Retinal pigment epithelial cell (primary cell): ENCODE measurements around the gene GP1BA.

Source experiments
- DNase-seq: peaks from one replicate; pipeline ENCODE4 v3.0.0-alpha.2; 2010; ENCODE audit warnings: low read depth
- H3K4me3 ChIP-seq: 2 replicates; pipeline ENCODE4 v1.5.1; 2011; ENCODE audit warnings: mild to moderate bottlenecking, low read length, control low read depth, moderate library complexity
- CTCF ChIP-seq: conservative IDR thresholded peaks from 2 replicates; pipeline ENCODE4 v1.5.1; 2011; ENCODE audit warnings: low read depth, low read length, control low read depth, inconsistent platforms

The GP1BA gene

DNA sequence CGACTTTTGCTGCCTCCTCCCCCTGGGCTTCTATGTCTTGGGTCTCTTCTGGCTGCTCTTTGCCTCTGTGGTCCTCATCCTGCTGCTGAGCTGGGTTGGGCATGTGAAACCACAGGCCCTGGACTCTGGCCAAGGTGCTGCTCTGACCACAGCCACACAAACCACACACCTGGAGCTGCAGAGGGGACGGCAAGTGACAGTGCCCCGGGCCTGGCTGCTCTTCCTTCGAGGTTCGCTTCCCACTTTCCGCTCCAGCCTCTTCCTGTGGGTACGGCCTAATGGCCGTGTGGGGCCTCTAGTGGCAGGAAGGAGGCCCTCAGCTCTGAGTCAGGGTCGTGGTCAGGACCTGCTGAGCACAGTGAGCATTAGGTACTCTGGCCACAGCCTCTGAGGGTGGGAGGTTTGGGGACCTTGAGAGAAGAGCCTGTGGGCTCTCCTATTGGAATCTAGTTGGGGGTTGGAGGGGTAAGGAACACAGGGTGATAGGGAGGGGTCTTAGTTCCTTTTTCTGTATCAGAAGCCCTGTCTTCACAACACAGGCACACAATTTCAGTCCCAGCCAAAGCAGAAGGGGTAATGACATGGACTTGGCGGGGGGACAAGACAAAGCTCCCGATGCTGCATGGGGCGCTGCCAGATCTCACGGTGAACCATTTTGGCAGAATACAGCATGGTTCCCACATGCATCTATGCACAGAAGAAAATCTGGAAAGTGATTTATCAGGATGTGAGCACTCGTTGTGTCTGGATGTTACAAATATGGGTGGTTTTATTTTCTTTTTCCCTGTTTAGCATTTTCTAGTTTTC, 2.3 kb downstream of the GP1BA start:
- no peak overlapping the region for H3K4me3 ChIP-seq
- peak; percentile 51 for TF ChIP-seq CTCF
- DNase-seq = no peak

GRCh38 chr17:4935650-4936049, 3.6 kb downstream of the GP1BA start:
- DNase-seq = no peak
- TF ChIP-seq CTCF = no peak
- H3K4me3 ChIP-seq = no peak overlapping the region

DNA sequence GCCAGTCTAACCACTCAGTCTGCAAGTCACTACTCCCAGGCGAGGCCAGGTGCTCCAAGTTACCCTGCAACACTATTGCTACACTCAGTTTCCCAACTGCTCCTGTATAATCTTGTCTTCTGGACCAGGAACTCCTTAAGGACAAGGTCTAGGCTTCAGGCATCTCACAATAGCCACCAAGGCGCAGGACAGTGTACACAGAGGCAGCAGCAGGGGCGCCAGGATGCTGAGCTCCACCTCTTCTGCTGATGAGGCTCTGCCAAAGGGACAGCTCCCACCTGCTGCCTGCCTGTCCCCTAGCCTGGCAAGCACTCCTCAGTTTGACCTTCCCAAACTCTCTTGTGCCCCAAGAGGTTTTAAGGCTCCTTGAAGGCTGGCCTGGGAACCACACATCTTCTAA, 4.4 kb downstream of the GP1BA start:
- no peak for TF ChIP-seq CTCF
- no peak overlapping the region for H3K4me3 ChIP-seq
- DNase-seq = no peak

DNA sequence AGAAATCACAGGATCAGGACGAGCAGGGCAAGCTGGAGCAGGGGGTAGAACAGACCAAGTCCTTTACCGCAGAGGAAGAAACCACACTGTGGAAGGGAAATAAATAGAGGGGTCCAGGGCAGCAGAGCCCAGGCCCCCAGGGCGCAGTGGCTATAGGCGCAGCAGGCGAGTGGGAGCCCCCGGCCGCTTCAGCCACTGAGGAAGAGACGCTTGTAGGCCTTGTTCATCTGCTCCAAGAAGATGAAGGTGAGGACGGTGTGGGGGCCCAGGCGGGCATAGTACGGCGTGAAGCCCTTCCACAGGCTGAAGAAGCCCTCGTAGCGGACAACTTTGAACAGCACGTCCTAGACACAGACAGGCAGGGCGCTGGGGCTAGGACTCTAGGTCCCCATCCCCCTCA, 5.5 kb downstream of the GP1BA start:
- no peak for TF ChIP-seq CTCF
- no peak overlapping the region for H3K4me3 ChIP-seq
- DNase-seq = no peak

DNA sequence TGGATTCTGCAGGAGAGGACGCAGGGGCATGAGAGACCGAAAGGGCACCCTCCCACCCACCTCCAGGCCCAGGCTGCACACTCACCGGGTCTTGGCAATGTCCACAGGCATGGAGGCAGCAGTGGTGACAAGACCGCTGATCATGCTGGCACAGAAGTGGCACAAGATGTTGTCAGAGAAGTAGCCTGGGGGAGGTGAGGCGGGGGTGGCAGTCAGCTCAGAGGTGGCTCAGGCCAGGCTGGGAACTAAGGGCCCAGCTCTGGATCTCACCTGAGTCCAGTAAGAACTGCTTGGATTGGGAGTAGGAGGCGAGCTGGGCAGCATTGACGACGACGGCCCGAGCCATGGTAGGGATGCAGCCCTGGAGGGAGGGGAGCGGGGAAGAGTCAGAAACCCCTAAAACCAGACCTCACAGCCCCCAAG, 6.0 kb downstream of the GP1BA start:
- TF ChIP-seq CTCF = no peak
- DNase-seq = no peak
- H3K4me3 ChIP-seq = no peak overlapping the region

- TF ChIP-seq CTCF = no peak
- no peak for DNase-seq
Observed at GRCh38 chr17:4938688-4939545, 6.8 kb downstream of the GP1BA start.

DNA sequence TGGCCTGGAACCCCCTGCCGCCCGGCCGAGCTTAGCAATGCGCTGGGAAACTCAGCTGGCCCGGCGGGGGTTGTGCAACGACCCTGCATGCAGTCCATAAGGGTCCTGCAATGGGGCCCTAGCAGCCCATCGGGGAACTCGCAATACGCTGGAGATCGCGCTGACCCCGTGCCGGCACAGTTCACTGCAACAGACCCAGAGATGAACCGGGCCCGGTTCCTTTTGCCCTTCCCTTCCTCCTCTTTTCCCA, 7.4 kb downstream of the GP1BA start:
- no peak for TF ChIP-seq CTCF
- H3K4me3 ChIP-seq = peak overlapping the region; percentile 96
- no peak for DNase-seq

More at GRCh38 chr17:4938688-4939545, 6.8 kb downstream of the GP1BA start:
- H3K4me3 ChIP-seq = peak overlapping the region; percentile 96
